ENCODE results near the gene LAGE3. TPM values are rescaled to one million over a fixed set of nuclear protein-coding genes. Genes with fewer than 3 reads are reported as not detected.
A peak's percentile ranks its signal among the peaks of the same experiment; 100 is the strongest.

LAGE3 gene
- total and polyA plus RNA-seq, 2 of the 13 experiments (the other 11 are each of a cell fraction or from before 2014, with no cell fraction given), result 7.6 to 12.7 TPM

DNA sequence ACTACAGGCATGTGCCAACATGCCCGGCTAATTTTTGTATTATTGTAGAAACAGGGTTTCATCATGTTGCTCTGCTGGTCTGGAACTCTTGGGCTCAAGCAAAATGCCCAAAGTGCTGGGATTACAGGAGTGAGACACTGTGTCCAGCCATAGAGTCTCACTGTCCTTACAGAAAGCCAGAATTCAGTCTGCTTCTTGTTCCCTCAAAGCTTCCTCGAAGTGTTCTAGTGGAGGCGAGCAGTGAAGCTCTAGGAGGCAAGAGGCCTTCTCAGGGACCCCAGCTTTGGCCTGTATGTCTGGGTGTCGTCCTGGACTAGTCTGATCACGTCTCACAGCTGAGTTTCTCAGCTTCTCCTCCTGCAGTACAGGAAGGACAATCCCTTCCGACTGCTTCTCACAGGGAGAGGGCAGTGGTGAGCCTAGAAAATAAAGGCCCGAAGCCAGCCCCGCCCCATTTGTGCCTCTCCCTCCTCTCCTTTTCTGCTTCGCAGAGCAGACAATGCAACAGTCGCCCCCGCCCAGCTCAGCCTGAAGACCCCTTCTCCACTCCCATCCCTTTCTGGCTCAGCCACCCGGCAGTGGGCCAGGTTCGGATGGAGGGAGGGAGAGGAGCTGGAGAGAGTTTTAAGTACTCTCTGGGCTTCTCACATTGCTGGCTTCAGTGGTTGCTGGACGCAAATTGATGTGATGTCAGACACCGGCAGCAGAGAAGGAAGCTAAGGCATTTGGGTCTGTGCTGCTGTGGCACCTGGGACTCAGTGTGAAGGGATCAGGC, 48.0 kb upstream of the LAGE3 start:
- ATAC-seq (peak; percentile 78), DNase-seq (ENCODE audit: low spot score) (peak; percentile 56), FAIRE-seq (peak; percentile 87)
- Histone ChIP-seq H3K4me2 (ENCODE audit: low read depth, low read length) (peak overlapping the region; percentile 88), H3K9me3 (ENCODE audit: low read length) (no peaks in the 10 kb centered on the region), H3K27me3 (ENCODE audit: control insufficient read depth in 1 of 2, insufficient read depth in 2 of 2, low read length in 2 of 2) (no peaks in the 10 kb centered on the region), H3K4me1 (ENCODE audit: insufficient read depth, low read length) (peaks cover 62% of the 10 kb centered on the region), H2AFZ (ENCODE audit: low read length) (peak overlapping the region; percentile 54), H3K9ac (ENCODE audit: insufficient read depth, low read depth, low read length) (peak overlapping the region; percentile 65), H3K4me3 (replicated peaks in 1 of 3; ENCODE audit: insufficient read depth in 1 of 3, low read depth in 2 of 3, low read length in 3 of 3) (peak overlapping the region; percentile 37 to 63 (median 40); a peak in 5 of 6 replicates), H3K27ac (ENCODE audit: extremely low read length, insufficient read depth, low read length) (peak overlapping the region; percentile 63), H3K79me2 (ENCODE audit: insufficient read depth, low read length) (no peaks in the 10 kb centered on the region), H3K36me3 (replicated peaks in 1 of 2; ENCODE audit: control insufficient read depth in 1 of 2, insufficient read depth in 2 of 2, low read length in 2 of 2) (no peaks in the 10 kb centered on the region), H4K20me1 (ENCODE audit: insufficient read depth, low read length) (no peaks in the 10 kb centered on the region)
- intact Hi-C loops (cut with micrococcal nuclease; ENCODE audit: unreplicated experiment) (no loop called here), in situ Hi-C loops (cut with HindIII; ENCODE audit: extremely low pct_ligation_motif_present, low pct_unique_long_range_greater_than_20kb) (loop anchor here (25.0 kb wide), 1 partner anchor 115 kb away; the partner anchor contains the start of genes DNASE1L1 and TAFAZZIN)
- WGBS (ENCODE audit: low lambda C conversion rate), result 15% methylated on average over 3 of the region's 15 CpGs
- POLR2A ChIA-PET, result interaction anchor here (0.7 to 6.0 kb wide), 11 partner anchors 10 to 154 kb away, joined by 3 to 38 read pairs (median 5); partner anchors contain the start of genes ATP6AP1, FAM3A, PLXNA3 and RPL10
- CTCF ChIA-PET (ENCODE audit: low intra/inter-chr PET ratio, low total read pairs), result no interaction called here
- BruUV-seq (replicated peaks), result no TSS peak
- peak; percentile 61; the same call in 1 of the 2 replicates for TF ChIP-seq HNF1B (CRISPR knock-in tag; IDR thresholded peaks at IDR 0.05)
- TF ChIP-seq RFX1 (IDR thresholded peaks at IDR 0.05), result no peak
- no peak for TF ChIP-seq ATF7 (IDR thresholded peaks at IDR 0.05)
- no peak for TF ChIP-seq ATF7 (CRISPR knock-in tag; IDR thresholded peaks at IDR 0.05)
- TF ChIP-seq ZNF605 (CRISPR knock-in tag; IDR thresholded peaks at IDR 0.05), result 0 out of 2 replicates have a peak, but pooled peaks have one; percentile 27
- no peak for TF ChIP-seq ZNF782 (CRISPR knock-in tag; IDR thresholded peaks at IDR 0.05; ENCODE audit: borderline replicate concordance)
- peak; percentile 19; the same call in 1 of the 2 replicates for TF ChIP-seq SAP130 (CRISPR knock-in tag; IDR thresholded peaks at IDR 0.05; ENCODE audit: low read depth)
- TF ChIP-seq, protein P1, sequence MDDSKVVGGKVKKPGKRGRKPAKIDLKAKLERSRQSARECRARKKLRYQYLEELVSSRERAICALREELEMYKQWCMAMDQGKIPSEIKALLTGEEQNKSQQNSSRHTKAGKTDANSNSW (CRISPR knock-in tag; IDR thresholded peaks at IDR 0.05; ENCODE audit: borderline replicate concordance), result no peak
- TF ChIP-seq KDM5B (CRISPR knock-in tag; IDR thresholded peaks at IDR 0.05; ENCODE audit: borderline replicate concordance), result 0 out of 2 replicates have a peak, but pooled peaks have one; percentile 25
- no peak for TF ChIP-seq CENPX (CRISPR knock-in tag; IDR thresholded peaks at IDR 0.05)
- TF ChIP-seq, protein P2, sequence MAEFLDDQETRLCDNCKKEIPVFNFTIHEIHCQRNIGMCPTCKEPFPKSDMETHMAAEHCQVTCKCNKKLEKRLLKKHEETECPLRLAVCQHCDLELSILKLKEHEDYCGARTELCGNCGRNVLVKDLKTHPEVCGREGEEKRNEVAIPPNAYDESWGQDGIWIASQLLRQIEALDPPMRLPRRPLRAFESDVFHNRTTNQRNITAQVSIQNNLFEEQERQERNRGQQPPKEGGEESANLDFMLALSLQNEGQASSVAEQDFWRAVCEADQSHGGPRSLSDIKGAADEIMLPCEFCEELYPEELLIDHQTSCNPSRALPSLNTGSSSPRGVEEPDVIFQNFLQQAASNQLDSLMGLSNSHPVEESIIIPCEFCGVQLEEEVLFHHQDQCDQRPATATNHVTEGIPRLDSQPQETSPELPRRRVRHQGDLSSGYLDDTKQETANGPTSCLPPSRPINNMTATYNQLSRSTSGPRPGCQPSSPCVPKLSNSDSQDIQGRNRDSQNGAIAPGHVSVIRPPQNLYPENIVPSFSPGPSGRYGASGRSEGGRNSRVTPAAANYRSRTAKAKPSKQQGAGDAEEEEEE (CRISPR knock-in tag; IDR thresholded peaks at IDR 0.05; ENCODE audit: borderline replicate concordance), result no peak
- no peak for TF ChIP-seq TARDBP (CRISPR knock-in tag; IDR thresholded peaks at IDR 0.05)
- peak; percentile 29; the same call in 1 of the 2 replicates for TF ChIP-seq SMC3 (IDR thresholded peaks at IDR 0.05; ENCODE audit: low read length)
- TF ChIP-seq, protein P3, sequence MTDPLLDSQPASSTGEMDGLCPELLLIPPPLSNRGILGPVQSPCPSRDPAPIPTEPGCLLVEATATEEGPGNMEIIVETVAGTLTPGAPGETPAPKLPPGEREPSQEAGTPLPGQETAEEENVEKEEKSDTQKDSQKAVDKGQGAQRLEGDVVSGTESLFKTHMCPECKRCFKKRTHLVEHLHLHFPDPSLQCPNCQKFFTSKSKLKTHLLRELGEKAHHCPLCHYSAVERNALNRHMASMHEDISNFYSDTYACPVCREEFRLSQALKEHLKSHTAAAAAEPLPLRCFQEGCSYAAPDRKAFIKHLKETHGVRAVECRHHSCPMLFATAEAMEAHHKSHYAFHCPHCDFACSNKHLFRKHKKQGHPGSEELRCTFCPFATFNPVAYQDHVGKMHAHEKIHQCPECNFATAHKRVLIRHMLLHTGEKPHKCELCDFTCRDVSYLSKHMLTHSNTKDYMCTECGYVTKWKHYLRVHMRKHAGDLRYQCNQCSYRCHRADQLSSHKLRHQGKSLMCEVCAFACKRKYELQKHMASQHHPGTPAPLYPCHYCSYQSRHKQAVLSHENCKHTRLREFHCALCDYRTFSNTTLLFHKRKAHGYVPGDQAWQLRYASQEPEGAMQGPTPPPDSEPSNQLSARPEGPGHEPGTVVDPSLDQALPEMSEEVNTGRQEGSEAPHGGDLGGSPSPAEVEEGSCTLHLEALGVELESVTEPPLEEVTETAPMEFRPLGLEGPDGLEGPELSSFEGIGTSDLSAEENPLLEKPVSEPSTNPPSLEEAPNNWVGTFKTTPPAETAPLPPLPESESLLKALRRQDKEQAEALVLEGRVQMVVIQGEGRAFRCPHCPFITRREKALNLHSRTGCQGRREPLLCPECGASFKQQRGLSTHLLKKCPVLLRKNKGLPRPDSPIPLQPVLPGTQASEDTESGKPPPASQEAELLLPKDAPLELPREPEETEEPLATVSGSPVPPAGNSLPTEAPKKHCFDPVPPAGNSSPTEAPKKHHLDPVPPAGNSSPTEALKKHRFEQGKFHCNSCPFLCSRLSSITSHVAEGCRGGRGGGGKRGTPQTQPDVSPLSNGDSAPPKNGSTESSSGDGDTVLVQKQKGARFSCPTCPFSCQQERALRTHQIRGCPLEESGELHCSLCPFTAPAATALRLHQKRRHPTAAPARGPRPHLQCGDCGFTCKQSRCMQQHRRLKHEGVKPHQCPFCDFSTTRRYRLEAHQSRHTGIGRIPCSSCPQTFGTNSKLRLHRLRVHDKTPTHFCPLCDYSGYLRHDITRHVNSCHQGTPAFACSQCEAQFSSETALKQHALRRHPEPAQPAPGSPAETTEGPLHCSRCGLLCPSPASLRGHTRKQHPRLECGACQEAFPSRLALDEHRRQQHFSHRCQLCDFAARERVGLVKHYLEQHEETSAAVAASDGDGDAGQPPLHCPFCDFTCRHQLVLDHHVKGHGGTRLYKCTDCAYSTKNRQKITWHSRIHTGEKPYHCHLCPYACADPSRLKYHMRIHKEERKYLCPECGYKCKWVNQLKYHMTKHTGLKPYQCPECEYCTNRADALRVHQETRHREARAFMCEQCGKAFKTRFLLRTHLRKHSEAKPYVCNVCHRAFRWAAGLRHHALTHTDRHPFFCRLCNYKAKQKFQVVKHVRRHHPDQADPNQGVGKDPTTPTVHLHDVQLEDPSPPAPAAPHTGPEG (CRISPR knock-in tag; IDR thresholded peaks at IDR 0.05), result no peak
